GM23338 (cell line): ENCODE data around the gene IRF1. TPM values are rescaled to one million over a fixed set of nuclear protein-coding genes. Genes with fewer than 3 reads are reported as not detected.

Experiments
- ATAC-seq: fragments of 200-7000 bp; cut with Tn5 transposase; 3 replicates; pipeline ENCODE4 v1.9.1; 2020
- DNase-seq: peaks from one replicate; pipeline ENCODE4 v3.0.0-alpha.2; 2015; ENCODE audit warnings: low spot score
- H2AFZ ChIP-seq: fragments of 200-600 bp; sonication (generic); 2 replicates; pipeline ENCODE4 v1.8.0; 2016; ENCODE audit warnings: antibody characterized with exemption, mild to moderate bottlenecking, moderate library complexity
- H3F3A ChIP-seq: fragments of 200-600 bp; sonication (generic); replicated peaks from 2 replicates; pipeline ENCODE4 v1.8.0; 2017; ENCODE audit warnings: antibody characterized with exemption, mixed run types, low read depth
- H3K27ac ChIP-seq: fragments of 200-600 bp; sonication (generic); 2 replicates; pipeline ENCODE4 v1.6.1; 2016; ENCODE audit warnings: low read depth
- H3K27me3 ChIP-seq: fragments of 200-600 bp; sonication (generic); 2 replicates; pipeline ENCODE4 v1.8.0; 2016; ENCODE audit warnings: mild to moderate bottlenecking, mixed run types, moderate library complexity; ENCODE audit not compliant: insufficient read depth
- H3K36me3 ChIP-seq: fragments of 200-600 bp; sonication (generic); 2 replicates; pipeline ENCODE4 v1.8.0; 2016; ENCODE audit warnings: mild to moderate bottlenecking; ENCODE audit not compliant: insufficient read depth
- H3K4me1 ChIP-seq: fragments of 200-600 bp; sonication (generic); 2 replicates; pipeline ENCODE4 v1.8.0; 2016; ENCODE audit warnings: mild to moderate bottlenecking, moderate library complexity; ENCODE audit not compliant: insufficient read depth
- H3K4me2 ChIP-seq: fragments of 200-600 bp; sonication (generic); 2 replicates; pipeline ENCODE4 v1.7.1; 2017; ENCODE audit warnings: mixed run types
- H3K4me3 ChIP-seq: fragments of 200-600 bp; sonication (generic); 2 replicates; pipeline ENCODE4 v1.6.1; 2016; ENCODE audit warnings: mixed run types
- H3K79me2 ChIP-seq: fragments of 200-600 bp; sonication (generic); replicated peaks from 2 replicates; pipeline ENCODE4 v1.8.0; 2017; ENCODE audit warnings: mild to moderate bottlenecking; ENCODE audit not compliant: insufficient read depth
- H3K9me2 ChIP-seq: fragments of 200-600 bp; sonication (generic); 2 replicates; pipeline ENCODE4 v1.8.0; 2017; ENCODE audit not compliant: insufficient read depth
- H4K20me1 ChIP-seq: fragments of 200-600 bp; sonication (generic); replicated peaks from 2 replicates; pipeline ENCODE4 v1.8.0; 2017; ENCODE audit warnings: mild to moderate bottlenecking; ENCODE audit not compliant: insufficient read depth
- H3K27ac Mint-ChIP-seq: 2 replicates; pipeline ENCODE4 v1.8.0; 2020; ENCODE audit warnings: inconsistent platforms, mild to moderate bottlenecking, moderate library complexity, mixed read lengths
- H3K27me3 Mint-ChIP-seq: 3 replicates; pipeline ENCODE4 v1.8.0; 2022; ENCODE audit warnings: low read depth, mild to moderate bottlenecking, moderate library complexity, mixed read lengths, inconsistent platforms; ENCODE audit not compliant: insufficient read depth, poor library complexity
- H3K36me3 Mint-ChIP-seq: 3 replicates; pipeline ENCODE4 v1.8.0; 2021; ENCODE audit warnings: low read depth, mild to moderate bottlenecking, inconsistent platforms, moderate library complexity, mixed read lengths
- H3K4me1 Mint-ChIP-seq: 3 replicates; pipeline ENCODE4 v1.8.0; 2020; ENCODE audit warnings: mild to moderate bottlenecking, inconsistent platforms, mixed read lengths
- H3K4me3 Mint-ChIP-seq: 3 replicates; pipeline ENCODE4 v1.8.0; 2021; ENCODE audit warnings: moderate library complexity, mild to moderate bottlenecking, inconsistent platforms, mixed read lengths
- H3K9me3 Mint-ChIP-seq: 3 replicates; pipeline ENCODE4 v1.8.0; 2020; ENCODE audit warnings: moderate library complexity, mild to moderate bottlenecking, inconsistent platforms, mixed read lengths
- CREB1 ChIP-seq: fragments of 250-450 bp; sonication (Bioruptor Pico); IDR thresholded peaks from 2 replicates; pipeline ENCODE4 v1.5.0; 2020; ENCODE audit warnings: low read depth, mild to moderate bottlenecking, moderate library complexity
- EZH2 ChIP-seq: fragments of 200-600 bp; sonication (generic); IDR thresholded peaks from one replicate; pipeline ENCODE4 v1.8.0; 2017; ENCODE audit warnings: antibody characterized with exemption, mild to moderate bottlenecking, low read depth; ENCODE audit not compliant: unreplicated experiment
- EZH2phosphoT487 ChIP-seq: fragments of 200-600 bp; sonication (generic); IDR thresholded peaks from one replicate; pipeline ENCODE4 v1.8.1; 2018; ENCODE audit warnings: antibody characterized with exemption; ENCODE audit not compliant: unreplicated experiment
- JUNB ChIP-seq: IDR thresholded peaks from one replicate; pipeline ENCODE4 v1.6.1; 2016; ENCODE audit warnings: antibody characterized with exemption; ENCODE audit not compliant: unreplicated experiment
- NANOG ChIP-seq: IDR thresholded peaks from 2 replicates; pipeline ENCODE4 v1.6.1; 2016; ENCODE audit warnings: antibody characterized with exemption, borderline replicate concordance
- STAT1 ChIP-seq: IDR thresholded peaks from one replicate; pipeline ENCODE4 v1.6.1; 2016; ENCODE audit warnings: antibody characterized with exemption; ENCODE audit not compliant: unreplicated experiment
- polyA plus RNA-seq: library from polyadenylated mRNA; unstranded; fragments of >200 nt; fragmentation: Nextera tagmentation; extraction: Ambion mirVana; gene quantifications from 2 replicates; pipeline ENCODE4 v1.2.1, GENCODE V29; 2016
- total RNA-seq: library from RNA; depleted of rRNA; stranded (reverse); fragments of >200 nt; shearing (Covaris generic); gene quantifications from 2 replicates; pipeline ENCODE4 v1.2.3, GENCODE V29; 2014
- TF ChIP-seq, protein P1 (sequence below): IDR thresholded peaks from 2 replicates; pipeline ENCODE4 v1.6.1; 2016; ENCODE audit warnings: antibody characterized with exemption
- TF ChIP-seq, protein P2 (sequence below): fragments of 250-450 bp; sonication (Bioruptor Pico); IDR thresholded peaks from 2 replicates; pipeline ENCODE4 v1.5.0; 2020; ENCODE audit warnings: mild to moderate bottlenecking, moderate library complexity

Gene IRF1
- total and polyA plus RNA-seq, 2 experiments from 2014 or later = 6.9 to 8.6 TPM

DNA sequence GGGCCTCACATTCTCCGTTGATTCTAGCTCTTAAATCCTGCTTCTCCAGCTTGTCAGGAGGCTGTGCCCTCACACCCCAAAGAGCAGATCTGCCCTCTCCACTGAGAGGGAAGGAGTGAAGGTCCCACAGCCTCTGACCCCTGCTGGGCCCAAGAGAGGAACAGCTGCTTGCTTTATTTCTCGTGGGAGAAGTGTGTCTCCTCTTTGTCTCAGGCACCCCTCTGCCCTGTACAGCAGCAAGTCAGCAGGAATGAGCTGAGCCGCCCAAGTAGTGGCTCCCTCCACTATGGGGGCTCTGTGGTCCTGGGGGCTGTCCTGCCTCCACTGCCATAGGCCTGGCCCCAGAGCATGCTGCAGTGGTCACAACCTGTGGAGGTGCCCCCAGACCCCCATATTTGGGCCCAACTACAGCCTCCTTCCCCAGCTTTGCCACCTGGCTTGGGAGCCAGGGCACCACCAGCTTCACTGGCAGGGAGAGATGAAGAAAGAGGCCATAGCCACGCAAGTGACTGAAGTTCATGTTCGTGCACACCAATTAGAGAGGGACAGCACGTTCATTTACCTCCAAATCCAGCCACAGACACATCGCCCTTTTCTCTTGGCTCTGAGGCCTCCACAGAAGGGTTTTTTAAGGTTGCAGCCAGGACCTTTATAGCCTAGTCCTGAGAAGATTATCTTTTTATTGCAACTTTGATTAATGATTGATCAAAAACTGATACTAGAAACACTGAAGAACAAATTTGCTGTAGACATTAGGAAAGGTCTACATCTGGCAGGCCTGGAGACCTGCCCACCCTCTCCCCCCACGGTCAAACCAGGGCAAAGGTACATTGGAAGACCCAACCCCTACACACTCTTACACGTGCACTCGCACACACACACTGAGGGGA lies 27.5 kb downstream of the IRF1 start (continued):
- no peak for TF ChIP-seq STAT1
- TF ChIP-seq, protein P1, sequence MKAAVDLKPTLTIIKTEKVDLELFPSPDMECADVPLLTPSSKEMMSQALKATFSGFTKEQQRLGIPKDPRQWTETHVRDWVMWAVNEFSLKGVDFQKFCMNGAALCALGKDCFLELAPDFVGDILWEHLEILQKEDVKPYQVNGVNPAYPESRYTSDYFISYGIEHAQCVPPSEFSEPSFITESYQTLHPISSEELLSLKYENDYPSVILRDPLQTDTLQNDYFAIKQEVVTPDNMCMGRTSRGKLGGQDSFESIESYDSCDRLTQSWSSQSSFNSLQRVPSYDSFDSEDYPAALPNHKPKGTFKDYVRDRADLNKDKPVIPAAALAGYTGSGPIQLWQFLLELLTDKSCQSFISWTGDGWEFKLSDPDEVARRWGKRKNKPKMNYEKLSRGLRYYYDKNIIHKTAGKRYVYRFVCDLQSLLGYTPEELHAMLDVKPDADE = no peak
- TF ChIP-seq CREB1 (CRISPR knock-in tag) = no peak
- TF ChIP-seq EZH2 = no peak
- TF ChIP-seq JUNB = no peak
- TF ChIP-seq, protein P2, sequence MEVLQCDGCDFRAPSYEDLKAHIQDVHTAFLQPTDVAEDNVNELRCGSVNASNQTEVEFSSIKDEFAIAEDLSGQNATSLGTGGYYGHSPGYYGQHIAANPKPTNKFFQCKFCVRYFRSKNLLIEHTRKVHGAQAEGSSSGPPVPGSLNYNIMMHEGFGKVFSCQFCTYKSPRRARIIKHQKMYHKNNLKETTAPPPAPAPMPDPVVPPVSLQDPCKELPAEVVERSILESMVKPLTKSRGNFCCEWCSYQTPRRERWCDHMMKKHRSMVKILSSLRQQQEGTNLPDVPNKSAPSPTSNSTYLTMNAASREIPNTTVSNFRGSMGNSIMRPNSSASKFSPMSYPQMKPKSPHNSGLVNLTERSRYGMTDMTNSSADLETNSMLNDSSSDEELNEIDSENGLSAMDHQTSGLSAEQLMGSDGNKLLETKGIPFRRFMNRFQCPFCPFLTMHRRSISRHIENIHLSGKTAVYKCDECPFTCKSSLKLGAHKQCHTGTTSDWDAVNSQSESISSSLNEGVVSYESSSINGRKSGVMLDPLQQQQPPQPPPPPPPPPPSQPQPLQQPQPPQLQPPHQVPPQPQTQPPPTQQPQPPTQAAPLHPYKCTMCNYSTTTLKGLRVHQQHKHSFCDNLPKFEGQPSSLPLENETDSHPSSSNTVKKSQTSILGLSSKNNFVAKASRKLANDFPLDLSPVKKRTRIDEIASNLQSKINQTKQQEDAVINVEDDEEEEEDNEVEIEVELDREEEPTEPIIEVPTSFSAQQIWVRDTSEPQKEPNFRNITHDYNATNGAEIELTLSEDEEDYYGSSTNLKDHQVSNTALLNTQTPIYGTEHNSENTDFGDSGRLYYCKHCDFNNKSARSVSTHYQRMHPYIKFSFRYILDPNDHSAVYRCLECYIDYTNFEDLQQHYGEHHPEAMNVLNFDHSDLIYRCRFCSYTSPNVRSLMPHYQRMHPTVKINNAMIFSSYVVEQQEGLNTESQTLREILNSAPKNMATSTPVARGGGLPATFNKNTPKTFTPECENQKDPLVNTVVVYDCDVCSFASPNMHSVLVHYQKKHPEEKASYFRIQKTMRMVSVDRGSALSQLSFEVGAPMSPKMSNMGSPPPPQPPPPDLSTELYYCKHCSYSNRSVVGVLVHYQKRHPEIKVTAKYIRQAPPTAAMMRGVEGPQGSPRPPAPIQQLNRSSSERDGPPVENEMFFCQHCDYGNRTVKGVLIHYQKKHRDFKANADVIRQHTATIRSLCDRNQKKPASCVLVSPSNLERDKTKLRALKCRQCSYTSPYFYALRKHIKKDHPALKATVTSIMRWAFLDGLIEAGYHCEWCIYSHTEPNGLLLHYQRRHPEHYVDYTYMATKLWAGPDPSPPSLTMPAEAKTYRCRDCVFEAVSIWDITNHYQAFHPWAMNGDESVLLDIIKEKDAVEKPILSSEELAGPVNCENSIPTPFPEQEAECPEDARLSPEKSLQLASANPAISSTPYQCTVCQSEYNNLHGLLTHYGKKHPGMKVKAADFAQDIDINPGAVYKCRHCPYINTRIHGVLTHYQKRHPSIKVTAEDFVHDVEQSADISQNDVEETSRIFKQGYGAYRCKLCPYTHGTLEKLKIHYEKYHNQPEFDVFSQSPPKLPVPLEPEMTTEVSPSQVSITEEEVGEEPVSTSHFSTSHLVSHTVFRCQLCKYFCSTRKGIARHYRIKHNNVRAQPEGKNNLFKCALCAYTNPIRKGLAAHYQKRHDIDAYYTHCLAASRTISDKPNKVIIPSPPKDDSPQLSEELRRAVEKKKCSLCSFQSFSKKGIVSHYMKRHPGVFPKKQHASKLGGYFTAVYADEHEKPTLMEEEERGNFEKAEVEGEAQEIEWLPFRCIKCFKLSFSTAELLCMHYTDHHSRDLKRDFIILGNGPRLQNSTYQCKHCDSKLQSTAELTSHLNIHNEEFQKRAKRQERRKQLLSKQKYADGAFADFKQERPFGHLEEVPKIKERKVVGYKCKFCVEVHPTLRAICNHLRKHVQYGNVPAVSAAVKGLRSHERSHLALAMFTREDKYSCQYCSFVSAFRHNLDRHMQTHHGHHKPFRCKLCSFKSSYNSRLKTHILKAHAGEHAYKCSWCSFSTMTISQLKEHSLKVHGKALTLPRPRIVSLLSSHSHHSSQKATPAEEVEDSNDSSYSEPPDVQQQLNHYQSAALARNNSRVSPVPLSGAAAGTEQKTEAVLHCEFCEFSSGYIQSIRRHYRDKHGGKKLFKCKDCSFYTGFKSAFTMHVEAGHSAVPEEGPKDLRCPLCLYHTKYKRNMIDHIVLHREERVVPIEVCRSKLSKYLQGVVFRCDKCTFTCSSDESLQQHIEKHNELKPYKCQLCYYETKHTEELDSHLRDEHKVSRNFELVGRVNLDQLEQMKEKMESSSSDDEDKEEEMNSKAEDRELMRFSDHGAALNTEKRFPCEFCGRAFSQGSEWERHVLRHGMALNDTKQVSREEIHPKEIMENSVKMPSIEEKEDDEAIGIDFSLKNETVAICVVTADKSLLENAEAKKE (CRISPR knock-in tag) = no peak

DNA sequence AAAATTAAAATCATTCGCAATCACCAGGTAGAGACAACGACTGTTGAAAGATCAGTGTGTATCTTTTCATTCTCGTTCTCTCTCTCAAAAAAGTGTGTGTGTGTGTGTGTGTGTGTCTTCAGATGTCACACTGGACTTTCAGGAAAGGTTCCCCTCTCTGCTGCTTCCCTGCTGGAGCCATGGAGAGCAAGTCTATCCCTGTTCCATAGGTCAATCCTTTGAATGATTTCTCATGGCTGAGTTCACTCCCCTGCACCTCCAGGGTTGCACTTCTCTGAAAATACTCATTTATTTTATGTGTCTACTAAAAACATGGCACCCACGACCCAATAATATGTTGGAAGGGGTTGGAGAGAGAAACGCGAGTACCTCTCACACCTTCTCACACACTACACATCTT lies 28.2 kb downstream of the IRF1 start:
- Mint-ChIP-seq H3K27me3 (peaks cover 6% of the 10 kb centered on the region), H3K4me3 (no peak overlapping the region), H3K9me3 (no peaks in the 10 kb centered on the region; the same call in 2 of the 3 replicates), H3K36me3 (no peaks in the 10 kb centered on the region; the same call in 2 of the 3 replicates), H3K27ac (no peak overlapping the region; the same call in 1 of the 2 replicates), H3K4me1 (peaks cover 29% of the 10 kb centered on the region)
- no peaks in the 10 kb centered on the region for H3K79me2 ChIP-seq
- no peak overlapping the region for H3K27ac ChIP-seq
- no peaks in the 10 kb centered on the region for H3K27me3 ChIP-seq
- ATAC-seq (no peak), DNase-seq (no peak)
- no peak overlapping the region for H3K4me2 ChIP-seq
- no peaks in the 10 kb centered on the region for H3K9me2 ChIP-seq
- no peaks in the 10 kb centered on the region for H4K20me1 ChIP-seq
- H2AFZ ChIP-seq = no peak overlapping the region
- H3K4me3 ChIP-seq = no peak overlapping the region
- H3F3A ChIP-seq = 0 out of 2 replicates have a peak, but pooled peaks cover 4% of the 10 kb centered on the region
- H3K4me1 ChIP-seq = peaks cover 18% of the 10 kb centered on the region
- H3K36me3 ChIP-seq = no peaks in the 10 kb centered on the region
- no peak for TF ChIP-seq NANOG
- no peak for TF ChIP-seq EZH2phosphoT487
